Fibroblast of skin of left quadriceps (primary cell): ENCODE measurements around the gene TOLLIP.

Experiments used
- DNase-seq, 2 experiments: peaks; one replicate each; pipeline ENCODE4 v3.0.0-alpha.2; 2013; ENCODE audit warnings: low read depth in 2 of 2

TOLLIP gene

GRCh38 chr11:1298695-1299492 lies 10.5 kb downstream of the TOLLIP start:
- peak; percentile 18 to 26 for DNase-seq

DNA sequence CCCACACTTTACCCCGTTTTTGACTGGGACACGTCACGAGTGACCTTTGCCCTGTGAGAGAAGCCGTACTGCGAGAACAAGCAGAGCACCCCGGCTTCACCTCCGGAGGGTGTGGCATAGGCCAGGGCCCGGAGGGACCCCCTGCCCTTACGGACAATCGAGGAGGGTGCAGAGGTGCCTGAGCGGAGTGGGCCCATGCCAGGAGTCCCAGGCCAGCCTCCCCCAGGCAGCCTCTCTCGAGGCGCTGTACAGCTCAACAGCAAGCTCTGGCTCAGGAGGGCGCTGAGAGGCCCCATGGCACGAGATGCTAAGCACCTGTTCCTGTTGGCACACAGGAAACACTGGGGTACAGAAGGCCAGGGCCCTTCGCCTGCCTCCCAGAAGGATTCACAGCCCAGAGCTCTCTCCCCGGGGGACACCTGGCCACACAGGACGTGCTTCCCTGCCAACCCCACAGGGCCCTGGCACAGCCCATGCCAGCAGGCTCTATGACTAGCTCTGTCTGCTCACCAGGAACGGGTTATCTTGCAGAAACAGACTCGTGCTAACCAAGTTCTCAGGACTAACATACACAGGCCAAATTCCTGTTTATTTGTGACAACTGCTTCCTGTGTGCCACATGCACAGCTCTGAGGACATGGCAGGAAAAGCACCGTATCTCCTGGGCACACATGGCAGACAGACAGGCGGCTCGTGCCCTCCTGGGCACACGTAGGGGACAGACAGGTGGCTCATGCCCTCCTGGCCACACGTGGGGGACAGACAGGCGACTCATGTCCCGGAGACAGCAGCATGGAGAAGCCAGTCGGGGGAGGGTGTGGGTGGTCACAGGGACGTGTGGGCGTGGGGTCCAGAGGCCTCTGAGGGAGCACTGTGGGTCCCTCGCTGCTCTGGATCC lies 11.6 kb downstream of the TOLLIP start:
- no peak for DNase-seq

GRCh38 chr11:1297011-1297575 lies 12.3 kb downstream of the TOLLIP start:
- no peak for DNase-seq

DNA sequence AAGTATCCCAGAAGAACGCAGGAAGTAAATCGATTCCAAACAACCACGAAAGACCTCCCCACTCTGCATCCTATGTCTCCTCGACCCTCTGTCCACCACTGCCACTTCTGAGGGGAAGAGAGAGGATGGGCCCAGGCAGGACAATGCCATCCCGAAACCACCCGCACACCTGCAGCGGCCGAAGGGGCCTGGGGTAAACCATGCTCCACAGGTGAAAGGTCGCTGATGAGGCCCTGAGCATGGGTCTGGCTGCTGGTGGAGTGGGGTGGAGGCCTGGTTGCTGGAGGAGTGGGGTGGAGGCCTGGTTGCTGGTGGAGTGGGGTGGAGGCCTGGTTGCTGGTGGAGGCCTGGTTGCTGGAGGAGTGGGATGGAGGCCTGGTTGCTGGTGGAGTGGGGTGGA lies 13.1 kb downstream of the TOLLIP start:
- no peak for DNase-seq

GRCh38 chr11:1295591-1295990 lies 13.8 kb downstream of the TOLLIP start:
- DNase-seq, result no peak

GRCh38 chr11:1295086-1295485 lies 14.3 kb downstream of the TOLLIP start:
- no peak for DNase-seq

DNA sequence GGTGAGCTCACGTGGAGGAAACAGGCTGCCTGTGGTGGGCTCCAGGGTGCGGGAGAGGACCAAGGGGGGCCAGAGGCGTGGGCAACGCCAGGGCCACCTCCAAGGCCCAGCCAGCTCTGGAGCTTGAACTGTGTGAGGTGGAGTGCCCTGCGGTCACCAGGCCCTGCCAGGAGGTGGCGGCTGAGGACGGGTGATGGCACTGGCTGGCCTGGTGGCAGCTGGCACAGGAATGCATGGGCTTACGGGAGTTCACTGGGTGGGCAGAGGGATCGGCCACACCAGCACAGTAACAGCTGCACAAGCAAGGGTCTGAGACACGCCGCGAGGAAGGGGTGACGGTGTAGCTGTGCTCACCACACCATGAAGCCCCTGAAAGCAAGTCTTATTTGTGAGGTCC lies 15.8 kb downstream of the TOLLIP start:
- DNase-seq, result no peak

DNA sequence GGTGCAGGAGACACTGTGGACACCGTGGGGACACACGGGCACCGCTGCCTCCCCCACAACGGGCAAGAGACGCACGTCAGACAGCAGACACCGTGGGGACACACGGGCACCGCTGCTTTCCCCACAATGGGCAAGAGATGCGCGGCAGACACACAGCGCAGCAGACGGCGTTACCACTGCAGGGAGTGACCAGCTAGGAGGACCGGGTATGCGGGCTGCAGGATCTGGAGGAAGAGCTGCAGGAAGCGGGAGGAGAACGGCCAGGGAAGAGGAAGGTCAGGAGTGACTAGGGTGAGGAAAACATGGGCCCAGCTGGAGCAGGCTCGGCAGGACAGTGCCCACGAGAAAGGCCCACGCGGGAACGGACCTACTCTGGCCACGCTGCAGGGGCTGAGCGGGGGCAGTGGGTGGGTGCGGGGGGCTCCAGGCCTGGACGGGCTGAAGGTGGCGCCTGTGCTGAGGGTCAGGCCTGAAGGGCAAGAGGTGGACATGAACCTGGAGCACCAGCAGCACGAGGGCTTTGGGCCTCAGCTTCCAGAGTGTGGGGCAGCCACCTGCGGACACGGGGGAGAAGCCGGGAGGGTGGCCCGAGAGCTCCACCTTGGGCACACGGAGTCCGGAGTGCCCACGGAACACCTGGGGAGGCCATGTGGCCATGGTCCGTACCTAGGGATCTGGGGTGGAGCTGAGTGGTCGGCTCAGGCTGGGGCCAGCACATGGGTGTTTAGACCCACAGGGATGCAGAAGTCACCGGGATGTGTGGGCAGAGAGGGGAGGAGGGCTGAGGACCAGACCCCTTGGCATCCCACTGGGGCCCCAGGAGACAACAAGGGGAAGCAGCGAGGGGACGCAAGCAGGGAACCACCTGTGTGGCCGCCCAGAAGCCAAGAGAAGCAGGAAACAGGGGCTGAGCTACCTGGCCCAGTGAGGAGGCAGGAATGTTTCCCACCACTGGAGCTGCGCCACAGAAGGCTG lies 16.5 kb downstream of the TOLLIP start:
- no peak for DNase-seq

- no peak for DNase-seq
Observed at GRCh38 chr11:1292018-1292643, 17.3 kb downstream of the TOLLIP start.

DNA sequence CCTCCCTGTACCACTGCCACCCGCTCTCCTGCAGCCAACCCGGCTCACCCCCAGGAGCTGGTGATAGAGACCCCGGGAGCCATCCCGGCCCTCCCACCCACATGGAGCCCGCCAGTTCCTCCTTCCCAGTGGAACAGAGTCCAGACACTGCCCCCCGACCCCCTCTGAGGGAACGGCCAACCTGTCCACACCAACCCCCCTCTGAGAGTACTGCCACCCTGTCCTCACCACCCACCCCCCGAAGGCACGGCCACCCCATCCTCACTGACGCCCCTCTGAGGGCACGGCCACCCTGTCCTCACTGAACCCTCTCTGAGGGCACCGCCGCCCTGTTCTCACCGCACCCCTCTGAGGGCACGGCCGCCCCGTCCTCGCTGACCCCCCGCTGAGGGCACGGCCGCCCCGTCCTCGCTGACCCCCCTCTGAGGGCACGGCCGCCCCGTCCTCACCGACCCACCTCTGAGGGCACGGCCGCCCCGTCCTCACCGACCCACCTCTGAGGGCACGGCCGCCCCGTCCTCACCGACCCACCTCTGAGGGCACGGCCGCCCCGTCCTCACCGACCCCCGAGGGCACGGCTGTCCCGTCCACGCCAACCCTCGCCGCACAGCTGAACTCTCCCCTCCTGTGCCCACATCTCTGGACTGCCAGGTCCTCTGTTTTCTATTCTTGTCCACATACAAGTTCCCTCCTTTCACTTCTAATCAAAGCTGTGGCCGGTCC lies 18.0 kb downstream of the TOLLIP start:
- DNase-seq, result no peak

DNA sequence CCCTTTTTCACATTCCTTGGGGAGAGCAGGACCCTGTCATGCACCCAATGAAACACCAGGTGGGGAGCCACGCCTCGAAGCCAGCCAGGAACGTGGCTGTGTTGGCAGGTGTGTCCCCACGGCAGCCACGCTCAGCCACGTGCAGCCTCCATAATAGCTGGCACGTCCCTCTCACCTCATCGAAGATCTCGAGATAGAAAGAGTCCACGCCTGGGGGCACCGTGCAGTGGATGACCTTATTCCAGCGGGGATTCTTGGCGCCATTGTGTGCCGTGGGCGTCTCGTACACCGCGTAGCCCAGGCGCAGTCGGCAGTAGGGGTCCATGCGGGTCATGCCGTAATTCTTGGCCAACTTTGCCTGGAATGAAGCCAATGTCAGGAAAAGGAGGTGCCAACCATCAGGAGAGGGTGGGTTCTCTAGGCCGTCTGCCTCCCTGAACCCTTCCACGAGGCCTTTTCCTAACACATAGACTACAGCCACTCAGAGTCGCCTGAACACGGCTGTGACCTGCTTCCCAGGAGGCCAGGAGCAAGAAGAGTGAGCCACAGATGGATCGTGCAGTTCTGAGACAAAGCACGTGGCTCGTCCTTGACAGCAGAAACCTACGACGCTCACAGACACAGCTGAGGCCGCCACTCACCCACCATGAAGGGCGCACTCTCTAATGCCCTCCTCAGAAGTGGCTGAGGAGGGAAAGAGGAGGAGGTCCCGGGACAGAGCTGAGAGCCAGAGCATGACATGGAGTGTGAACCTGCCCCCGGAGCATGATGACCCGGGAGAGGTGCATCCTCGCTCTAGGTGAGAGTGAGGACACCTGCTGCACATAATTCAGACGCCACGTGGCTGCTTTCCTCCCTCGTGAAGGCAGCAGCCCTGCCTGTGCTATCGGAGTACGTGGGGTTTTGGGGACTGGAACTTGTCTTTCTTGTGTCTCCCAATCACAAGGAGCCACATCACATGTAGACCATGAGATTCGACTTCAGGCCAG lies 19.1 kb downstream of the TOLLIP start:
- no peak for DNase-seq

- no peak for DNase-seq
Observed at GRCh38 chr11:1289211-1289935, 20.1 kb downstream of the TOLLIP start.

GRCh38 chr11:1288426-1289151 lies 20.8 kb downstream of the TOLLIP start:
- DNase-seq, result no peak

- DNase-seq, result no peak
Observed at GRCh38 chr11:1287928-1288327, 21.5 kb downstream of the TOLLIP start.

DNA sequence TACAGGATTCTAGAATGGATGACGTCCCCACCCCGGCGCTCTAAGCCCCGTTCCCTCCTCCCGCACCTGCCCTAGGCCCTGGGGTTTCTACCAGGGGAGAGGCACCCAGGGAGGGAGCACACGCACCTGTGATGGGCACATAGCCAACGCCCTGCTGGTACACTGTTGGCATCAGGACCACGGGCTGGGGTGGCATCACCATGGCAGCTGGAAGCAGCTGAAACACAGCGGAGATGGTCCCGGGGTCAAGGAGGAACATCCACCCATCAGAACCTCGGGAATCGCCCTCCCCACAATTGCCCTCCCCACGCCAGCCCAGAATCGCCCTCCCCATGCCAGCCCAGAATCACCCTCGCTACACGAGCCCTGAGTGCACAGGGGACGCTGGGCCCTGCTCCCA lies 23.6 kb downstream of the TOLLIP start:
- DNase-seq, result no peak

GRCh38 chr11:1285316-1285744 lies 24.1 kb downstream of the TOLLIP start:
- no peak for DNase-seq

- no peak for DNase-seq
Observed at GRCh38 chr11:1283906-1284305, 25.5 kb downstream of the TOLLIP start.

GRCh38 chr11:1283091-1283511 lies 26.3 kb downstream of the TOLLIP start:
- DNase-seq, result no peak
